Left lung (tissue), 10 donors: ENCODE measurements around the gene P2RY8. TPM values are rescaled to one million over a fixed set of nuclear protein-coding genes. Genes with fewer than 3 reads are reported as not detected.

Experiments
- ATAC-seq: fragments of 200-7000 bp; cut with Tn5 transposase; one replicate; pipeline ENCODE4 v1.9.1; 2020; ENCODE audit warnings: moderate library complexity
- DNase-seq, 4 donors: peaks; one replicate each; pipeline ENCODE4 v3.0.0-alpha.2; 2013 to 2020
- H3K27ac ChIP-seq, 2 donors: fragments of 200-600 bp; sonication (generic) in 1 of 2; one replicate each; pipeline versions ENCODE4 v1.5.0 to v1.8.0; 2020 to 2021
- H3K27me3 ChIP-seq, 2 donors: fragments of 200-600 bp; sonication (generic) in 1 of 2; one replicate each; pipeline versions ENCODE4 v1.5.0 to v1.8.0; 2020 to 2021
- H3K36me3 ChIP-seq, 2 donors: fragments of 200-600 bp; sonication (generic) in 1 of 2; one replicate each; pipeline versions ENCODE4 v1.5.0 to v1.8.0; 2020 to 2021
- H3K4me1 ChIP-seq, 2 donors: fragments of 200-600 bp; one replicate each; pipeline ENCODE4 v1.8.0; 2021
- H3K4me3 ChIP-seq, 2 donors: fragments of 200-600 bp; sonication (generic) in 1 of 2; one replicate each; pipeline versions ENCODE4 v1.5.0 to v1.8.0; 2020 to 2021; ENCODE audit warnings: mild to moderate bottlenecking in 1 of 2
- H3K9me3 ChIP-seq, 2 donors: fragments of 200-600 bp; sonication (generic) in 1 of 2; one replicate each; pipeline versions ENCODE4 v1.5.0 to v1.8.0; 2020 to 2021
- CTCF ChIP-seq, 2 donors: fragments of 200-600 bp; sonication (generic) in 1 of 2; IDR thresholded peaks; one replicate each; pipeline versions ENCODE4 v1.5.0 to v1.8.0; 2021; ENCODE audit warnings: antibody characterized with exemption in 2 of 2
- intact Hi-C, 2 donors: fragments of 100-400 bp; cut with DNase I; formaldehyde crosslinking; loops; one replicate each; pipeline versions ENCODE4 v1.11.2 to v1.14.2; 2022
- polyA plus RNA-seq, 6 donors: library from polyadenylated mRNA; unstranded; fragments of 120-200 nt; gene quantifications; one replicate each; pipeline ENCODE4 v1.2.1, GENCODE V29; 2013; ENCODE audit not compliant: insufficient read length in 6 of 6
- total RNA-seq, 2 donors: library from RNA; stranded (reverse); fragmentation: NEBNext Ultra II Directional; extraction: Animal tissue kit (Norgen Biotek cat#: 25700); gene quantifications; one replicate each; pipeline ENCODE4 v1.2.1, GENCODE V29; 2021
- donor health status: DM: no; HTN: yes; CAD: no.
- donor health status: DM: no; HTN: no; CAD: no.

The P2RY8 gene
- total and polyA plus RNA-seq, 8 donors: 0.55 to 6.9 (median 0.69) TPM

- peak overlapping the region in 1 of 2 donors; percentile 73 for H3K27ac ChIP-seq
- intact Hi-C loops: no loop called here
- H3K4me3 ChIP-seq: peak overlapping the region in 1 of 2 donors; percentile 22
- ATAC-seq: peak; percentile 62
- H3K4me1 ChIP-seq: peaks cover 0 to 5% of the 10 kb centered on the region in 2 donors
- H3K9me3 ChIP-seq: peaks cover 0 to 7% of the 10 kb centered on the region in 2 donors
- no peaks in the 10 kb centered on the region for H3K36me3 ChIP-seq
- no peak for TF ChIP-seq CTCF (IDR thresholded peaks at IDR 0.05)
- DNase-seq: peak in 1 of 4 donors; percentile 9
- no peaks in the 10 kb centered on the region for H3K27me3 ChIP-seq
These were observed 15.5 kb downstream of the P2RY8 start for GRCh38 chrX:1521459-1521956.

GRCh38 chrX:1520350-1520749, 16.6 kb downstream of the P2RY8 start:
- peaks cover 0 to 7% of the 10 kb centered on the region in 2 donors for H3K9me3 ChIP-seq
- no peaks in the 10 kb centered on the region for H3K27me3 ChIP-seq
- no peak for ATAC-seq
- no peak for DNase-seq
- H3K36me3 ChIP-seq: no peaks in the 10 kb centered on the region
- intact Hi-C loops: no loop called here
- H3K4me1 ChIP-seq: peaks cover 0 to 5% of the 10 kb centered on the region in 2 donors
- H3K27ac ChIP-seq: no peak overlapping the region
- no peak for TF ChIP-seq CTCF (IDR thresholded peaks at IDR 0.05)
- H3K4me3 ChIP-seq: no peak overlapping the region

- Histone ChIP-seq H3K9me3 (peaks cover 0 to 7% of the 10 kb centered on the region in 2 donors), H3K4me1 (peaks cover 0 to 5% of the 10 kb centered on the region in 2 donors), H3K4me3 (no peak overlapping the region), H3K36me3 (no peaks in the 10 kb centered on the region), H3K27ac (no peak overlapping the region), H3K27me3 (no peaks in the 10 kb centered on the region)
- no peak for ATAC-seq
- no peak for TF ChIP-seq CTCF (IDR thresholded peaks at IDR 0.05)
- no peak for DNase-seq
- intact Hi-C loops: no loop called here
These were observed 17.9 kb downstream of the P2RY8 start for GRCh38 chrX:1519022-1519497.

GRCh38 chrX:1518512-1518911, 18.5 kb downstream of the P2RY8 start:
- no peak for ATAC-seq
- no peak for TF ChIP-seq CTCF (IDR thresholded peaks at IDR 0.05)
- Histone ChIP-seq H3K4me1 (peaks cover 0 to 5% of the 10 kb centered on the region in 2 donors), H3K27ac (no peak overlapping the region), H3K9me3 (peaks cover 0 to 7% of the 10 kb centered on the region in 2 donors), H3K27me3 (no peaks in the 10 kb centered on the region), H3K4me3 (no peak overlapping the region), H3K36me3 (no peaks in the 10 kb centered on the region)
- intact Hi-C loops: no loop called here
- no peak for DNase-seq

- no peaks in the 10 kb centered on the region for H3K36me3 ChIP-seq
- no peaks in the 10 kb centered on the region for H3K27me3 ChIP-seq
- no peak overlapping the region for H3K27ac ChIP-seq
- TF ChIP-seq CTCF (IDR thresholded peaks at IDR 0.05): no peak
- DNase-seq: no peak
- peaks cover 0 to 5% of the 10 kb centered on the region in 2 donors for H3K4me1 ChIP-seq
- intact Hi-C loops: no loop called here
- H3K9me3 ChIP-seq: peaks cover 0 to 7% of the 10 kb centered on the region in 2 donors
- no peak overlapping the region for H3K4me3 ChIP-seq
- ATAC-seq: no peak
These were observed 20.3 kb downstream of the P2RY8 start for GRCh38 chrX:1516596-1517104.
